Uterus (tissue), 4 donors: Measurements from ENCODE around the gene SPAG5. TPM values are rescaled to one million over a fixed set of nuclear protein-coding genes. Genes with fewer than 3 reads are reported as not detected.

ENCODE experiments used
- DNase-seq, 2 donors: peaks; one replicate each; pipeline ENCODE4 v3.0.0-alpha.2; 2019 to 2020
- H3K27ac ChIP-seq, 2 donors: fragments of 200-600 bp; sonication (generic); 1 replicate in 1 of 2; 2 replicates in 1 of 2; pipeline ENCODE4 v1.5.1; 2016 to 2018
- H3K27me3 ChIP-seq, 2 donors: fragments of 200-600 bp; sonication (generic); one replicate each; pipeline ENCODE4 v1.5.1; 2018 to 2019; ENCODE audit warnings: control low read depth in 1 of 2
- H3K36me3 ChIP-seq, 2 donors: fragments of 200-600 bp; sonication (generic); one replicate each; pipeline ENCODE4 v1.5.1; 2019; ENCODE audit warnings: control low read depth in 1 of 2
- H3K4me1 ChIP-seq, 2 donors: fragments of 200-600 bp; sonication (generic); one replicate each; pipeline ENCODE4 v1.5.1; 2018 to 2019; ENCODE audit warnings: control low read depth in 1 of 2
- H3K4me3 ChIP-seq, 2 donors: fragments of 200-600 bp; sonication (generic); 1 replicate in 1 of 2; 2 replicates in 1 of 2; pipeline ENCODE4 v1.5.1; 2018 to 2019; ENCODE audit warnings: mild to moderate bottlenecking in 1 of 2
- H3K9me3 ChIP-seq, 2 donors: fragments of 200-600 bp; sonication (generic); one replicate each; pipeline ENCODE4 v1.5.1; 2019; ENCODE audit warnings: control low read depth in 1 of 2
- POLR2A ChIP-seq, 2 donors: fragments of 450-650 bp; IDR thresholded peaks; one replicate each; pipeline ENCODE4 v1.6.1; 2016; ENCODE audit warnings: antibody characterized with exemption in 2 of 2, mild to moderate bottlenecking in 1 of 2, moderate library complexity in 1 of 2
- intact Hi-C: fragments of 100-400 bp; cut with DNase I; formaldehyde crosslinking; loops from one replicate; pipeline ENCODE4 v1.15.1; 2023; ENCODE audit warnings: low total_unique reads
- total RNA-seq, 4 donors: library from RNA; depleted of rRNA in 3 of 4; stranded (reverse); fragments of >200 nt in 3 of 4; gene quantifications; one replicate each; pipeline versions ENCODE4 v1.1.0 to v1.2.4, GENCODE V29; 2014 to 2023
- TF ChIP-seq, protein P1 (sequence below), 4 experiments: fragments of 200-600 bp in 2 of 4; fragments of 450-650 bp in 2 of 4; sonication (generic) in 2 of 4; IDR thresholded peaks; one replicate each; pipeline ENCODE4 v1.5.1; 2016 to 2019; ENCODE audit warnings: antibody characterized with exemption in 4 of 4, mild to moderate bottlenecking in 2 of 4, moderate library complexity in 1 of 4
- donor health status: DM: yes; HTN: yes; CAD: no.

The SPAG5 gene, protein sequence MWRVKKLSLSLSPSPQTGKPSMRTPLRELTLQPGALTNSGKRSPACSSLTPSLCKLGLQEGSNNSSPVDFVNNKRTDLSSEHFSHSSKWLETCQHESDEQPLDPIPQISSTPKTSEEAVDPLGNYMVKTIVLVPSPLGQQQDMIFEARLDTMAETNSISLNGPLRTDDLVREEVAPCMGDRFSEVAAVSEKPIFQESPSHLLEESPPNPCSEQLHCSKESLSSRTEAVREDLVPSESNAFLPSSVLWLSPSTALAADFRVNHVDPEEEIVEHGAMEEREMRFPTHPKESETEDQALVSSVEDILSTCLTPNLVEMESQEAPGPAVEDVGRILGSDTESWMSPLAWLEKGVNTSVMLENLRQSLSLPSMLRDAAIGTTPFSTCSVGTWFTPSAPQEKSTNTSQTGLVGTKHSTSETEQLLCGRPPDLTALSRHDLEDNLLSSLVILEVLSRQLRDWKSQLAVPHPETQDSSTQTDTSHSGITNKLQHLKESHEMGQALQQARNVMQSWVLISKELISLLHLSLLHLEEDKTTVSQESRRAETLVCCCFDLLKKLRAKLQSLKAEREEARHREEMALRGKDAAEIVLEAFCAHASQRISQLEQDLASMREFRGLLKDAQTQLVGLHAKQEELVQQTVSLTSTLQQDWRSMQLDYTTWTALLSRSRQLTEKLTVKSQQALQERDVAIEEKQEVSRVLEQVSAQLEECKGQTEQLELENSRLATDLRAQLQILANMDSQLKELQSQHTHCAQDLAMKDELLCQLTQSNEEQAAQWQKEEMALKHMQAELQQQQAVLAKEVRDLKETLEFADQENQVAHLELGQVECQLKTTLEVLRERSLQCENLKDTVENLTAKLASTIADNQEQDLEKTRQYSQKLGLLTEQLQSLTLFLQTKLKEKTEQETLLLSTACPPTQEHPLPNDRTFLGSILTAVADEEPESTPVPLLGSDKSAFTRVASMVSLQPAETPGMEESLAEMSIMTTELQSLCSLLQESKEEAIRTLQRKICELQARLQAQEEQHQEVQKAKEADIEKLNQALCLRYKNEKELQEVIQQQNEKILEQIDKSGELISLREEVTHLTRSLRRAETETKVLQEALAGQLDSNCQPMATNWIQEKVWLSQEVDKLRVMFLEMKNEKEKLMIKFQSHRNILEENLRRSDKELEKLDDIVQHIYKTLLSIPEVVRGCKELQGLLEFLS
- 10 to 100 TPM in 1 of 4 donors, 1 to 10 TPM in 2, not detected in 1; 1.5 to 21.4 (median 7.0) TPM for total RNA-seq

DNA sequence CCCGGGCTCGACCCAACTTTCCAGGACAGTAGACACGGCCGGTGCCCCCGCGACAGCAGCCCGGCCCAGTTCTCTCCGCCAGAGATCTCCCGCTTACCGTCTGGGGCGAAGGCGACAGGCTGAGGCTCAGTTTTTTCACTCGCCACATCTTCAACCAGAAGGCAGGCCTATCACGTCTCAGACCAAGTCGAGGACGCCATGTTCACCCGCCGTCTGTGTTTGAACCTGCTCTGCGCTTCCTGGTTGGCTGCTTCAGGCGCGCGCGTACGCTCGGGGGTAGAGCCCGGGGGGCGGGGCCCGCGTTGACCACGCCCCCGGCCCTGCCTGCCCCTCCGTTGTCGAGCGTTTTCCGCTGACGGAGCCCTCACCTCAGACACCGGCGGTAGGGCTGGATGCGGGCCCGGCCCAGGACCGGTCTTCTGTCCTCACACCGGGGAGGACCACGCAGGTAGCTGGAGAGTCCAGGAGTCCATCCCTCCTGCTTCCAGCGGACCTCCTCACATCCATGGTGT, at the start of gene SPAG5:
Gene SPAG5 (minus strand): TSS at position 227 of the 512 bp plus-strand sequence. CDS start 79 bp downstream, at position 148.
- Histone ChIP-seq H3K36me3 (no peaks in the 10 kb centered on the region), H3K4me1 (peaks cover 0 to 4% of the 10 kb centered on the region in 2 donors), H3K4me3 (peak within 1 kb of the TSS; percentile 53 to 66), H3K9me3 (no peaks in the 10 kb centered on the region), H3K27ac (peak within 1 kb of the TSS; percentile 97), H3K27me3 (no peaks in the 10 kb centered on the region)
- intact Hi-C loops = no loop called here
- peak; percentile 92 for DNase-seq
- peak; percentile 87 to 94 for TF ChIP-seq POLR2A (IDR thresholded peaks at IDR 0.05)
- TF ChIP-seq, protein P1, sequence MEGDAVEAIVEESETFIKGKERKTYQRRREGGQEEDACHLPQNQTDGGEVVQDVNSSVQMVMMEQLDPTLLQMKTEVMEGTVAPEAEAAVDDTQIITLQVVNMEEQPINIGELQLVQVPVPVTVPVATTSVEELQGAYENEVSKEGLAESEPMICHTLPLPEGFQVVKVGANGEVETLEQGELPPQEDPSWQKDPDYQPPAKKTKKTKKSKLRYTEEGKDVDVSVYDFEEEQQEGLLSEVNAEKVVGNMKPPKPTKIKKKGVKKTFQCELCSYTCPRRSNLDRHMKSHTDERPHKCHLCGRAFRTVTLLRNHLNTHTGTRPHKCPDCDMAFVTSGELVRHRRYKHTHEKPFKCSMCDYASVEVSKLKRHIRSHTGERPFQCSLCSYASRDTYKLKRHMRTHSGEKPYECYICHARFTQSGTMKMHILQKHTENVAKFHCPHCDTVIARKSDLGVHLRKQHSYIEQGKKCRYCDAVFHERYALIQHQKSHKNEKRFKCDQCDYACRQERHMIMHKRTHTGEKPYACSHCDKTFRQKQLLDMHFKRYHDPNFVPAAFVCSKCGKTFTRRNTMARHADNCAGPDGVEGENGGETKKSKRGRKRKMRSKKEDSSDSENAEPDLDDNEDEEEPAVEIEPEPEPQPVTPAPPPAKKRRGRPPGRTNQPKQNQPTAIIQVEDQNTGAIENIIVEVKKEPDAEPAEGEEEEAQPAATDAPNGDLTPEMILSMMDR (IDR thresholded peaks at IDR 0.05) = no peak

DNA sequence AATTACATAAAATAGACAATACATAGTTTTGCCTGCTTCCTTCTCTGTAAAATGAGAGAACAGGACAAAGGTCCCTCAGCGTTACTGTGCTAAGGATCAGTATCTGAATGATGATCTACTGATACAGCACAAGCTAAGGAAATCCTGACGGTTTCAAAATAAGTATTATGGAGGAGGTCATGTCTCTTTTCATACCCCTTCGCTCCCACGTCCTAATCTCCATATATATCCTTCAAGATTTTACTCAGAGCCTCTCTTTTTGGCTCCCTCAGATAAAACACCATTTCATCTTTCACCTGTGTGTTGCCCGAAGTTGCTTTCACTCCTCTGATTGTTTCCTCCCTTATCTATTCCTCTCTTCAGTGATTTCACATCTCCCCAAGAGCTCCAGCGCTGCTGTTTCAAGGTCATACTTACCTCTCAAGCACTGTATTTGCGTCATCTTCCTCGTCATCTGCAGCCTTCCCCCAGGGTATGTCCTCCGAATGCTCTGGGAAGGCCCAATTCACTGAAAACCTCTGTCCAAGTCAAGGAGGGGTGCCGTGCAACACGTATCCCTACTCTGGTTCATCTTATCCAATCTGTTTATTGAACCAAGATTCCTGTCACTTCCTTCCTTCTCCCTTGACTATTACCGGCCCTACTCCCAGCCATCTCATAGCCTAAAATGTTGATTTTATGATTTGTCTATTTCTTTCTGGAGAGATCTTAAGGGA, 47.4 kb upstream of the SPAG5 start:
- no peaks in the 10 kb centered on the region for H3K36me3 ChIP-seq
- TF ChIP-seq, protein P1 (IDR thresholded peaks at IDR 0.05) = no peak

DNA sequence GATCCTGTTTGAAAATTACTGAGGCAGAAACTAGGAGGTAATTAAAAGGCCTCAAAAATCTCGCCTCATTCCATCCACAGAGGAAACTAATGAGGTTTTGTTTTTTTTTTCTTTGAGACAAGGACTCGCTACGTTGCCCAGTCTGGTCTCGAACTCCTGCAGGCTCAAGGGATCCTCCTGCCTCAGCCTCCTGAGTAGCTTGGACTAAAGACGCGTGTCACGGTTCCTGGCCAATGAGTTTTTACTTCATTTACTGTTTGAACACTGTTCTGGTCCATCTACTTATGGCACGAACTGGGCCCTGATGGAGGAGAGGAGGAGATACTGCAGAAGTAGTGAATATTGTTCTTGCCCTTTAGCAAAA, 46.7 kb upstream of the SPAG5 start:
- Histone ChIP-seq H3K27me3 (no peaks in the 10 kb centered on the region), H3K36me3 (no peaks in the 10 kb centered on the region), H3K4me3 (peak overlapping the region; percentile 99), H3K27ac (peak overlapping the region; percentile 90 to 98), H3K4me1 (peaks cover 3 to 10% of the 10 kb centered on the region in 2 donors), H3K9me3 (no peaks in the 10 kb centered on the region)
- intact Hi-C loops = no loop called here
- no peak for TF ChIP-seq POLR2A (IDR thresholded peaks at IDR 0.05)
- TF ChIP-seq, protein P1 (IDR thresholded peaks at IDR 0.05) = no peak
- DNase-seq = no peak

More for the DNA sequence above, 47.4 kb upstream of the SPAG5 start:
- DNase-seq = no peak
- intact Hi-C loops = no loop called here
- H3K4me3 ChIP-seq = peak overlapping the region in 1 of 2 donors; percentile 14
- H3K27ac ChIP-seq = peak overlapping the region; percentile 90 to 98
- H3K27me3 ChIP-seq = no peaks in the 10 kb centered on the region
- H3K9me3 ChIP-seq = no peaks in the 10 kb centered on the region
- H3K4me1 ChIP-seq = peaks cover 3 to 10% of the 10 kb centered on the region in 2 donors

DNA sequence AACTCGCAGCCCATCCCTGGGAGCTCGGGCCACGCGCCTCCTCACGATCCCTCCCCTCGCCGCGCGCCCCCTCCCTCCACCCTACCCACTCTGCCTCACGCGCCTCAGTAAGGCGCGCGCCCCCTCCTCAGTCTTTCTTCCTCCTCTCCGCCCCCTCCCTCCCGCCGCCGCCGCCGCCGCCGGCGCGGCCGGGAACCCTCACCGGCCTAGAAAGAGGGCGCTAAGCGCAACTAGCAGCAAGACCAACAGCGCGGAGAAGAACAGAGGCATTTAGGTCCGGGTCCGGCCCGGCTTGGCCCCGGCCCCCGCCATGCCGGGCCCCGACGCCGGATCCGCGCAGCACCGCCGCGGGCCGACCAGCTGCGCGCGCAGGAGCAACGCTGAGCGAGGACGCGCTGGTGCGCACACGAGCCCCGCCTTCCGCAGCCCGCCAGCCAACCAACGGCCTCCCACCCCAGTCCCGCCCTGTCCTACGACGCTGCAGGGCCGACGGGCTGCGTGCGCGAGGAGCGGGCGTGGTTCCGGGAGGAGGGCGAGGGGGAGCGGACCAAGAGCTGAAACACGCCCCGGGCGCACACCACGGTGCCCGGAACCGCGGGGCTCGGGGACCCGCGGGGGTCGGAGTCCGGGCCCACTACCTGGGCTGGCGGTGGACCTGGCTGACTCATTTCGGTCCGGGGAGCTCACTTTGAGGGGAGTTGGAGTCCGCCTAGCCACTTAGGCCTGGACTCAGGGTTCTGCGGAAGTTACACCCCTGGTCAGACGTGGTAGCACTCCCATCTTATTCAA, 46.2 kb upstream of the SPAG5 start, which contains the start of gene BLTP2:
Gene BLTP2 (minus strand): TSS at position 372 of the 789 bp plus-strand sequence. CDS start 102 bp downstream, at position 270.
- Histone ChIP-seq H3K27me3 (no peaks in the 10 kb centered on the region), H3K9me3 (no peaks in the 10 kb centered on the region), H3K36me3 (no peaks in the 10 kb centered on the region), H3K27ac (peak within 1 kb of the TSS; percentile 90 to 98), H3K4me1 (peaks cover 3 to 10% of the 10 kb centered on the region in 2 donors), H3K4me3 (peak within 1 kb of the TSS; percentile 99)
- TF ChIP-seq, protein P1 (IDR thresholded peaks at IDR 0.05) = peak; percentile 9 to 51 (median 26)
- peak in 1 of 2 donors; percentile 85 for TF ChIP-seq POLR2A (IDR thresholded peaks at IDR 0.05)
- intact Hi-C loops = no loop called here
- DNase-seq = peak; percentile 95 to 96
